HUES48 (cell line): ENCODE data around the gene PRAC2.
"Not testable (repeated sequence)": the region's sequence is repeated elsewhere in the genome, so short reads cannot be mapped to it uniquely, and the experiment has no call there.

Experiments
- H3K27ac ChIP-seq: one replicate; pipeline ENCODE4 v1.7.0; 2013; ENCODE audit warnings: low read depth, low read length, inconsistent platforms
- H3K27me3 ChIP-seq: 2 replicates; pipeline ENCODE4 v1.6.1; 2013; ENCODE audit warnings: mild to moderate bottlenecking, low read length; ENCODE audit not compliant: control insufficient read depth, insufficient read depth
- H3K36me3 ChIP-seq: 2 replicates; pipeline ENCODE4 v1.6.1; 2013; ENCODE audit warnings: low read length; ENCODE audit not compliant: control insufficient read depth, insufficient read depth
- H3K4me1 ChIP-seq: 2 replicates; pipeline ENCODE4 v1.6.1; 2013; ENCODE audit warnings: mild to moderate bottlenecking, low read length; ENCODE audit not compliant: control insufficient read depth, insufficient read depth
- H3K4me3 ChIP-seq: 2 replicates; pipeline ENCODE4 v1.5.1; 2013; ENCODE audit warnings: mild to moderate bottlenecking, low read depth, low read length
- H3K9ac ChIP-seq: 2 replicates; pipeline ENCODE4 v1.6.1; 2013; ENCODE audit warnings: mild to moderate bottlenecking, low read depth, low read length, moderate library complexity
- H3K9me3 ChIP-seq: 2 replicates; pipeline ENCODE4 v1.6.1; 2013; ENCODE audit warnings: low read length; ENCODE audit not compliant: control insufficient read depth, insufficient read depth

PRAC2 gene

GRCh38 chr17:48711128-48711527, 11.9 kb upstream of the PRAC2 start:
- H3K36me3 ChIP-seq, result no peaks in the 10 kb centered on the region
- no peaks in the 10 kb centered on the region for H3K4me1 ChIP-seq
- H3K27ac ChIP-seq, result no peak overlapping the region
- H3K9ac ChIP-seq, result no peak overlapping the region
- H3K9me3 ChIP-seq, result no peaks in the 10 kb centered on the region
- H3K27me3 ChIP-seq, result peaks cover 62% of the 10 kb centered on the region
- no peak overlapping the region for H3K4me3 ChIP-seq

- no peaks in the 10 kb centered on the region; the same call in 1 of the 2 replicates for H3K9me3 ChIP-seq
- H3K36me3 ChIP-seq, result no peaks in the 10 kb centered on the region
- peaks cover 30% of the 10 kb centered on the region for H3K4me1 ChIP-seq
- peaks cover 92% of the 10 kb centered on the region for H3K27me3 ChIP-seq
- H3K9ac ChIP-seq, result no peak overlapping the region
- H3K27ac ChIP-seq, result no peak overlapping the region
- no peak overlapping the region for H3K4me3 ChIP-seq
These were observed 7.2 kb upstream of the PRAC2 start for GRCh38 chr17:48715496-48716399.

GRCh38 chr17:48716549-48716948, 6.4 kb upstream of the PRAC2 start:
- Histone ChIP-seq H3K4me1 (peaks cover 34% of the 10 kb centered on the region), H3K27me3 (peaks cover 92% of the 10 kb centered on the region)
- H3K9ac ChIP-seq, H3K36me3 ChIP-seq, H3K9me3 ChIP-seq, H3K4me3 ChIP-seq, H3K27ac ChIP-seq: not testable (repeated sequence)

- no peak overlapping the region for H3K9ac ChIP-seq
- peaks cover 42% of the 10 kb centered on the region for H3K4me1 ChIP-seq
- no peak overlapping the region for H3K4me3 ChIP-seq
- H3K27ac ChIP-seq, result no peak overlapping the region
- peaks cover 94% of the 10 kb centered on the region for H3K27me3 ChIP-seq
- no peaks in the 10 kb centered on the region; the same call in 1 of the 2 replicates for H3K9me3 ChIP-seq
- no peaks in the 10 kb centered on the region for H3K36me3 ChIP-seq
These were observed 5.4 kb upstream of the PRAC2 start for GRCh38 chr17:48717367-48718226.

GRCh38 chr17:48718227-48718760, 4.7 kb upstream of the PRAC2 start:
- H3K4me1 ChIP-seq, result peaks cover 45% of the 10 kb centered on the region
- no peak overlapping the region for H3K9ac ChIP-seq
- H3K27ac ChIP-seq, result no peak overlapping the region
- no peaks in the 10 kb centered on the region; the same call in 1 of the 2 replicates for H3K9me3 ChIP-seq
- peaks cover 97% of the 10 kb centered on the region for H3K27me3 ChIP-seq
- peak overlapping the region; percentile 53 for H3K4me3 ChIP-seq
- no peaks in the 10 kb centered on the region for H3K36me3 ChIP-seq

- H3K4me1 ChIP-seq, result peaks cover 49% of the 10 kb centered on the region
- H3K9ac ChIP-seq, result no peak overlapping the region
- H3K9me3 ChIP-seq, result no peaks in the 10 kb centered on the region; the same call in 1 of the 2 replicates
- H3K27ac ChIP-seq, result peak overlapping the region; percentile 27
- H3K4me3 ChIP-seq, result peak overlapping the region; percentile 53
- peaks cover 99% of the 10 kb centered on the region for H3K27me3 ChIP-seq
- no peaks in the 10 kb centered on the region for H3K36me3 ChIP-seq
These were observed 4.0 kb upstream of the PRAC2 start for GRCh38 chr17:48718761-48719641.

- Histone ChIP-seq H3K27ac (peak overlapping the region; percentile 27), H3K27me3 (peaks cover 99% of the 10 kb centered on the region), H3K36me3 (no peaks in the 10 kb centered on the region), H3K9me3 (no peaks in the 10 kb centered on the region; the same call in 1 of the 2 replicates), H3K4me3 (peak overlapping the region; percentile 53), H3K4me1 (peaks cover 51% of the 10 kb centered on the region), H3K9ac (no peak overlapping the region)
These were observed 3.2 kb upstream of the PRAC2 start for GRCh38 chr17:48719642-48720265.

GRCh38 chr17:48720266-48721008, 2.5 kb upstream of the PRAC2 start:
- H3K4me3 ChIP-seq, result peak overlapping the region; percentile 6; the same call in 1 of the 2 replicates
- no peak overlapping the region for H3K9ac ChIP-seq

GRCh38 chr17:48721009-48721402, 2.0 kb upstream of the PRAC2 start:
- H3K4me1 ChIP-seq, result peaks cover 51% of the 10 kb centered on the region
- no peaks in the 10 kb centered on the region; the same call in 1 of the 2 replicates for H3K9me3 ChIP-seq
- H3K9ac ChIP-seq, result no peak overlapping the region
- H3K27ac ChIP-seq, result no peak overlapping the region
- no peak overlapping the region for H3K4me3 ChIP-seq
- no peaks in the 10 kb centered on the region for H3K36me3 ChIP-seq
- peaks cover 100% of the 10 kb centered on the region for H3K27me3 ChIP-seq

More at GRCh38 chr17:48720266-48721008, 2.5 kb upstream of the PRAC2 start:
- peaks cover 51% of the 10 kb centered on the region for H3K4me1 ChIP-seq
- no peak overlapping the region for H3K27ac ChIP-seq
- no peaks in the 10 kb centered on the region for H3K36me3 ChIP-seq
- no peaks in the 10 kb centered on the region; the same call in 1 of the 2 replicates for H3K9me3 ChIP-seq
- H3K27me3 ChIP-seq, result peaks cover 100% of the 10 kb centered on the region
